ENCODE results near the gene TMEM123. TPM values are rescaled to one million over a fixed set of nuclear protein-coding genes. Genes with fewer than 3 reads are reported as not detected.
A peak's percentile ranks its signal among the peaks of the same experiment; 100 is the strongest.
"Not testable (repeated sequence)": the region's sequence is repeated elsewhere in the genome, so short reads cannot be mapped to it uniquely, and the experiment has no call there.

Gene TMEM123
- total RNA-seq, 6 experiments from 2014 or later = 128 to 197 (median 161) TPM

DNA sequence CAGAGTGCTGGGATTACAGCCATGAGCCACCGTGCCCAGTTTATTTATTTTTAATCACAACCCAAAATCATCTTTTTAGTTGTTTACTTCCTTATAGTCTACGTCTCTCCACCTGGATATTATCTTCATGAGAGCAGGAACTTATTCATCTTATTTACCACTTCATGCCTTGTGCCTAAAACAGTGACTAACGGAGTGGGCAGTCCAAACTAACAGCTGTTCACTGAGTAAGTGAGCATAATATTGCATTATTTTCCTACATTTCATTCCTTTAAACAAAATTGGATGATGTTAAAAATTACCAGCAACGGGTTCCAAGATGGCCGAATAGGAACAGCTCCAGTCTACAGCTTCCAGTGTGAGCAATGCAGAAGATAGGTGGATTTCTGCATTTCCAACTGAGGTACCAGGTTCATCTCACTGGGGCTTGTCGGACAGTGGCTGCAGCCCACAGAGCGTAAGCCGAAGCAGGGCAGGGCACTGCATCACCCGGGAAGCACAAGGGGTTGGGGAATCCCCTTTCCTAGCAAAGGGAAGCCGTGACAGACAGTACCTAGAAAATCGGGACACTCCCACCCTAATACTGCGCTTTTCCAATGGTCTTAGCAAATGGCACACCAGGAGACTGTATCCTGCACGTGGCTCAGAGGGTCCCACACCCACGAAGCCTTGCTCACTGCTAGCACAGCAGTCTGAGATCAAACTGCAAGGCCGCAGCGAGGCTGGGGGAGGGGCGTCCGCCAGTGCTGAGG is 14.1 kb downstream of the TMEM123 start:
- DNase-seq = no peak
- TF ChIP-seq, protein P1, sequence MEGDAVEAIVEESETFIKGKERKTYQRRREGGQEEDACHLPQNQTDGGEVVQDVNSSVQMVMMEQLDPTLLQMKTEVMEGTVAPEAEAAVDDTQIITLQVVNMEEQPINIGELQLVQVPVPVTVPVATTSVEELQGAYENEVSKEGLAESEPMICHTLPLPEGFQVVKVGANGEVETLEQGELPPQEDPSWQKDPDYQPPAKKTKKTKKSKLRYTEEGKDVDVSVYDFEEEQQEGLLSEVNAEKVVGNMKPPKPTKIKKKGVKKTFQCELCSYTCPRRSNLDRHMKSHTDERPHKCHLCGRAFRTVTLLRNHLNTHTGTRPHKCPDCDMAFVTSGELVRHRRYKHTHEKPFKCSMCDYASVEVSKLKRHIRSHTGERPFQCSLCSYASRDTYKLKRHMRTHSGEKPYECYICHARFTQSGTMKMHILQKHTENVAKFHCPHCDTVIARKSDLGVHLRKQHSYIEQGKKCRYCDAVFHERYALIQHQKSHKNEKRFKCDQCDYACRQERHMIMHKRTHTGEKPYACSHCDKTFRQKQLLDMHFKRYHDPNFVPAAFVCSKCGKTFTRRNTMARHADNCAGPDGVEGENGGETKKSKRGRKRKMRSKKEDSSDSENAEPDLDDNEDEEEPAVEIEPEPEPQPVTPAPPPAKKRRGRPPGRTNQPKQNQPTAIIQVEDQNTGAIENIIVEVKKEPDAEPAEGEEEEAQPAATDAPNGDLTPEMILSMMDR (IDR thresholded peaks at IDR 0.05) = no peak
- H3K4me3 Mint-ChIP-seq = no peak overlapping the region
- peaks cover 6% of the 10 kb centered on the region; the same call in 1 of the 2 replicates for H3K9me3 Mint-ChIP-seq
- no peak overlapping the region for H3K27ac Mint-ChIP-seq
- no peaks in the 10 kb centered on the region for H3K27me3 Mint-ChIP-seq (ENCODE audit: insufficient read depth)
- peaks cover 41% of the 10 kb centered on the region for H3K4me1 Mint-ChIP-seq (ENCODE audit: low read depth)
- H3K36me3 Mint-ChIP-seq (ENCODE audit: low read depth) = peaks cover 42% of the 10 kb centered on the region

DNA sequence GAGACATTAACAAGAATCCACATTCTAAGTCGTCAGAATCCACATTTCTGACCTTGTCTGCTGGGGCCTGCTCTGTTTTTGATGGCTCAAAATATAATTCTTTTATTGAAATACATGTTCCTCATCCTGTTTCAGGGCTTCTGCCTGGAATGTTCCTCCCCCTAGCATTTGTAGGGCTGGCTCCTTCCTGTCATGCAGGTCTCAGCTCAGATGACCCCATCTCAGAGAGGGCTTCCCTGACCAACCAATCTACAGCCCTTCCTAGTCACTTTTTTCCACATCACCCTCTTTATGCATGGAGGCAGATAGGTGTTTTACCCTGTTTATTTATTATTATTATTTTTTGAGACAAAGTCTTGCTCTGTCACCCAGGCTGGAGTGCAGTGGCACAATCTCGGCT is 14.8 kb downstream of the TMEM123 start:
- H3K27ac Mint-ChIP-seq = 0 out of 2 replicates have a peak overlapping the region, but pooled peaks have one; percentile 7
- H3K27me3 Mint-ChIP-seq (ENCODE audit: insufficient read depth) = no peaks in the 10 kb centered on the region
- peaks cover 41% of the 10 kb centered on the region for H3K36me3 Mint-ChIP-seq (ENCODE audit: low read depth)
- peaks cover 35% of the 10 kb centered on the region for H3K4me1 Mint-ChIP-seq (ENCODE audit: low read depth)
- TF ChIP-seq, protein P1 (IDR thresholded peaks at IDR 0.05) = no peak
- peaks cover 14% of the 10 kb centered on the region; the same call in 1 of the 2 replicates for H3K9me3 Mint-ChIP-seq
- no peak for DNase-seq
- no peak overlapping the region for H3K4me3 Mint-ChIP-seq

DNA sequence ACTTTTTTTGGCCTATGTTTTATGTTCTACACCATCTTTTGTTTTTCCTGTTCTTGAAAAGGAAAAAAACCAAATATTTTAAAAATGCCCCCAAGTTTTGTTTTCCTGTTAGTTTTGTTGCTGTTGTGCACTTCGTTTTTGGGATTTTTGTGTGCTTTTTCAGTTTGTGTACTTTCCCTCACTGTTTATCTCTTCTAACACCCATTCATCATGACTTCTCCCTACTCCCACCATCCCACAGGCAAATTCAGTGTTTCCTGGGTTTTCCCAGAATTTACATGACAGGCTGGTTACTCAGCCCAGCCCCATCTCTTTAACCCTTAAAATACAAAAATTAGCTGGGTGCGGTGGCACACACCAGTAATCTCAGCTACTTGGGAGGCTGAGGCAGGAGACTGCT is 15.6 kb downstream of the TMEM123 start:
- Mint-ChIP-seq H3K4me3 (peak overlapping the region; percentile 8; the same call in 1 of the 2 replicates), H3K36me3 (ENCODE audit: low read depth) (peaks cover 42% of the 10 kb centered on the region)
- no peak for DNase-seq

DNA sequence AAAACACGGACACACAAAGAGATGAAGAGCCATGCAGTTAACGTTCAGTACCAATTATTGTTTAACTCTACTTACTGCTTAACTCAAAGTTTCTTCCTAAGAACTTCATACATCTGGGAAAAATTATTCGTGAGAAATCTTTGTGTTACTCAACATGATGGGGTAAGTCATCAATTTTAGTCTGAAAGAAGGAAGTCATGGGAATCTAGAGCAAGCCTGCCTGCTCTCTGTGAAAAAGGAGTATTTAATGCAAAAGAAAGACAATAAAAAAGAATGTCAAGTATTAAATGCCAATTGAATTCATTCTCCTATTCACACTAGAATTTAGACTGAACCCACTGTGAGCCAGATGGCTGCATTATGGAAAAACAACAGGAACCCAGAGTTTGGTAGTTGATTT is 16.0 kb downstream of the TMEM123 start:
- Mint-ChIP-seq H3K4me1 (ENCODE audit: low read depth) (peaks cover 30% of the 10 kb centered on the region), H3K9me3 (peaks cover 24% of the 10 kb centered on the region)

More for the DNA sequence above, 15.6 kb downstream of the TMEM123 start:
- Mint-ChIP-seq H3K27ac (peak overlapping the region; percentile 82), H3K4me1 (ENCODE audit: low read depth) (peaks cover 30% of the 10 kb centered on the region), H3K27me3 (ENCODE audit: insufficient read depth) (no peaks in the 10 kb centered on the region), H3K9me3 (peaks cover 22% of the 10 kb centered on the region)
- TF ChIP-seq, protein P1 (IDR thresholded peaks at IDR 0.05) = no peak

DNA sequence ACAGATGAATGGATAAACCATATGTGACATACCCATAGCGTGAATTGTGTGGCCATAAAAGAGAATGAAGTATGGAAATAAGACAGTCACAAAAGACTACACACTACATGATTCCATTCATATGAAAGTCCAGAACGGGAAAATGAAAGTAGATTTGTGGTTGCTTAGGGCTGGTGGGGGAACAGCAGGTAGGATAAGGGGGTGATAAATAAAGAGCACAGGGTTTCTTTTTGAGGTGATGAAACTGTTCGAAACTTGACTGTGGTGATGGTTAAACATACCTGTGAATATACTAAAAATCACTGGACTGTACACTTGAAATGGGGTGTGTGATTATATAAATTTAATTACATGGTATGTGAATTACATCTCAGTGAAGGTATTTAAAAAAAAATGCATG is 16.9 kb downstream of the TMEM123 start:
- Mint-ChIP-seq H3K36me3 (ENCODE audit: low read depth) (peaks cover 51% of the 10 kb centered on the region), H3K4me3 (no peak overlapping the region), H3K27ac (peak overlapping the region; percentile 49; the same call in 1 of the 2 replicates), H3K27me3 (ENCODE audit: insufficient read depth) (no peaks in the 10 kb centered on the region), H3K9me3 (peaks cover 24% of the 10 kb centered on the region), H3K4me1 (ENCODE audit: low read depth) (peaks cover 34% of the 10 kb centered on the region)
- DNase-seq = no peak
- TF ChIP-seq, protein P1 (IDR thresholded peaks at IDR 0.05) = no peak

More for the DNA sequence above, 16.0 kb downstream of the TMEM123 start:
- Mint-ChIP-seq H3K27me3 (ENCODE audit: insufficient read depth) (no peaks in the 10 kb centered on the region), H3K4me3 (no peak overlapping the region; the same call in 1 of the 2 replicates), H3K36me3 (ENCODE audit: low read depth) (peaks cover 46% of the 10 kb centered on the region), H3K27ac (peak overlapping the region; percentile 82)
- TF ChIP-seq, protein P1 (IDR thresholded peaks at IDR 0.05) = no peak
- peak; percentile 67 for DNase-seq

DNA sequence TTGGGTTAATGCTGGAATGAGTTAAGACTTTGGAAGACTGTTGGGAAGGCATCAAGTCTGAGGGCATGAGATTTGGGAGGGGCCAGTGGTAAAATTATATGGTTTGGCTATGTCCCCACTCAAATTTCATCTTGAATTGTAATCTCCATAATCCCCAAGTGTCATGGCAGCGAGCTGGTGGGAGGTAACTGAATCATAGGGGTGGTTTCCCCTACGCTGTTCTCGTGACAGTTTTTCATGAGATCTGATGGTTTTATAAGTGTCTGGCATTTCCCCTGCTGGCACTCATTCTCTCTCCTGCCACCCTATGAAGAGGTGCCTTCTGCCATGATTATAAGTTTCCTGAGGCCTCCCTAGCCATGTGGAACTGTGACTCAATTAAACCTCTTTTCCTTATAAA is 19.0 kb downstream of the TMEM123 start:
- peaks cover 53% of the 10 kb centered on the region for H3K4me1 Mint-ChIP-seq (ENCODE audit: low read depth)
- H3K4me3 Mint-ChIP-seq = not testable (repeated sequence)

DNA sequence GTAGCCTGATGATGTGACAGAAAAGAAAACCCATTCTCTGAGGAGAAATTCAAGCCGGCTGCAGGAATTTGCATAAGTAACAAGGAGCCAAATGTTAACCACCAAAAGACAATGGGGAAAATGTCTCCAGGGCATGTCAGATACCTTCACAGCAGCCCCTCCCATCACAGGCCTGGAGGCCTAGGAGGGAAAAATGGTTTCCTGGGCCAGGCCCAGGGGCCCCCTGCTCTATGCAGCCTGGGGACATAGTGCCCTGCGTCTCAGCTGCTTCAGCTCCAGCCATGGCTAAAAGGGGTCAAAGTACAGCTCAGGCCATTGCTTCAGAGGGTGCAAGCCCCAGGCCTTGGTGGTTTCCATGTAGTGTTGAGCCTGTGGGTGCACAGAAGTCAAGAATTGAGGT is 20.0 kb downstream of the TMEM123 start:
- peaks cover 48% of the 10 kb centered on the region for H3K36me3 Mint-ChIP-seq (ENCODE audit: low read depth)

More for the DNA sequence above, 19.0 kb downstream of the TMEM123 start:
- not testable (repeated sequence) for DNase-seq; H3K27ac Mint-ChIP-seq; H3K27me3 Mint-ChIP-seq (ENCODE audit: insufficient read depth)
- Mint-ChIP-seq H3K9me3 (peaks cover 24% of the 10 kb centered on the region), H3K36me3 (ENCODE audit: low read depth) (peaks cover 52% of the 10 kb centered on the region)

More for the DNA sequence above, 20.0 kb downstream of the TMEM123 start:
- not testable (repeated sequence) for H3K4me3 Mint-ChIP-seq; H3K27ac Mint-ChIP-seq; DNase-seq; H3K27me3 Mint-ChIP-seq (ENCODE audit: insufficient read depth)
- H3K4me1 Mint-ChIP-seq (ENCODE audit: low read depth) = peaks cover 43% of the 10 kb centered on the region
- peaks cover 24% of the 10 kb centered on the region for H3K9me3 Mint-ChIP-seq
